ENCODE data around the gene CANX.
A peak's percentile ranks its signal among the peaks of the same experiment; 100 is the strongest.
"Not testable (repeated sequence)": the region's sequence is repeated elsewhere in the genome, so short reads cannot be mapped to it uniquely, and the experiment has no call there.

CANX gene

GRCh38 chr5:179699616-179700237, 960 bp downstream of the CANX start:
- DNase-seq, result peak in 1 of 5 donors; percentile 64

- DNase-seq, result no peak
These were observed 1.7 kb downstream of the CANX start for GRCh38 chr5:179700401-179700918.

GRCh38 chr5:179716286-179716685, 17.5 kb downstream of the CANX start:
- no peak for DNase-seq

GRCh38 chr5:179720222-179720621, 21.5 kb downstream of the CANX start:
- DNase-seq, result no peak

- no peak for DNase-seq
These were observed 25.4 kb downstream of the CANX start for GRCh38 chr5:179724163-179724562.

GRCh38 chr5:179727106-179727505, 28.3 kb downstream of the CANX start:
- DNase-seq, result no peak

- DNase-seq, result no peak
These were observed 30.5 kb downstream of the CANX start for GRCh38 chr5:179729303-179729702.

GRCh38 chr5:179729727-179730126, 31.0 kb downstream of the CANX start:
- no peak for DNase-seq

GRCh38 chr5:179730356-179730755, 31.6 kb downstream of the CANX start:
- no peak for DNase-seq

GRCh38 chr5:179730852-179731251, 32.1 kb downstream of the CANX start:
- no peak for DNase-seq

- DNase-seq, result no peak
These were observed 33.1 kb downstream of the CANX start for GRCh38 chr5:179731791-179732411.

GRCh38 chr5:179732412-179732917, 33.7 kb downstream of the CANX start, which contains the start of gene MAML1:
MAML1 (plus strand) TSS chr5:179732822; CDS start chr5:179733113, 291 bp downstream.
- DNase-seq, result peak; percentile 98 to 100 (median 99)

GRCh38 chr5:179732918-179733771, 34.4 kb downstream of the CANX start:
- DNase-seq, result peak; percentile 9 to 48 (median 23)

- DNase-seq, result no peak
These were observed 35.0 kb downstream of the CANX start for GRCh38 chr5:179733772-179734126.

GRCh38 chr5:179734536-179735164, 35.9 kb downstream of the CANX start:
- DNase-seq, result no peak

- DNase-seq, result no peak
These were observed 40.0 kb downstream of the CANX start for GRCh38 chr5:179738742-179739141.

GRCh38 chr5:179744106-179744505, 45.3 kb downstream of the CANX start:
- not testable (repeated sequence) for DNase-seq

- no peak for DNase-seq
These were observed 48.1 kb downstream of the CANX start for GRCh38 chr5:179746872-179747271.

GRCh38 chr5:179747811-179748210, 49.0 kb downstream of the CANX start:
- DNase-seq, result no peak

GRCh38 chr5:179749857-179750508, 51.2 kb downstream of the CANX start:
- DNase-seq, result no peak

GRCh38 chr5:179753971-179754370, 55.2 kb downstream of the CANX start:
- no peak for DNase-seq

GRCh38 chr5:179755022-179755421, 56.3 kb downstream of the CANX start:
- no peak for DNase-seq

Data from T-helper 1 cell (primary cell).